GM12878 (cell line): ENCODE results near the gene OSBPL10.

Source experiments
- CTCF ChIP-seq, 3 experiments: IDR thresholded peaks in 2 of 3; conservative IDR thresholded peaks in 1 of 3; 2 replicates each; pipeline ENCODE4 v1.5.1; 2011; ENCODE audit warnings: low read depth in 3 of 3, low read length in 3 of 3, mild to moderate bottlenecking in 3 of 3, control low read depth in 2 of 3, moderate library complexity in 2 of 3, inconsistent platforms in 1 of 3, mixed read lengths in 1 of 3; ENCODE audit not compliant: control insufficient read depth in 2 of 3, insufficient read depth in 1 of 3; ENCODE audit errors: extremely low read depth in 1 of 3
- HCFC1 ChIP-seq: fragments of 150-350 bp; IDR thresholded peaks from 2 replicates; pipeline ENCODE4 v1.6.1; 2014; ENCODE audit warnings: low read length
- MTA2 ChIP-seq: fragments of 450-650 bp; IDR thresholded peaks from 2 replicates; pipeline ENCODE4 v1.6.1; 2016; ENCODE audit warnings: low read depth, mild to moderate bottlenecking, moderate library complexity
- MXI1 ChIP-seq: fragments of 150-350 bp; IDR thresholded peaks from 2 replicates; pipeline ENCODE4 v1.6.1; 2011; ENCODE audit warnings: low read depth, mild to moderate bottlenecking, inconsistent platforms, low read length, improper control_type of control experiment
- POLR2A ChIP-seq: IDR thresholded peaks from 2 replicates; pipeline ENCODE4 v1.6.1; 2011; ENCODE audit warnings: low read depth, mild to moderate bottlenecking, low read length
- POLR2AphosphoS5 ChIP-seq: IDR thresholded peaks from 2 replicates; pipeline ENCODE4 v1.6.1; 2011; ENCODE audit warnings: mild to moderate bottlenecking, low read length, inconsistent platforms
- SMC3 ChIP-seq: IDR thresholded peaks from 2 replicates; pipeline ENCODE4 v1.6.1; 2011; ENCODE audit warnings: low read length, improper control_type of control experiment, borderline replicate concordance
- TARDBP ChIP-seq: IDR thresholded peaks from 2 replicates; pipeline ENCODE4 v1.6.1; 2016; ENCODE audit warnings: borderline replicate concordance
- TCF7 ChIP-seq: IDR thresholded peaks from 2 replicates; pipeline ENCODE4 v1.6.1; 2014; ENCODE audit warnings: antibody characterized with exemption, borderline replicate concordance
- USF2 ChIP-seq: IDR thresholded peaks from 2 replicates; pipeline ENCODE4 v1.6.1; 2011; ENCODE audit warnings: low read depth, low read length, improper control_type of control experiment, borderline replicate concordance
- ZBED1 ChIP-seq: IDR thresholded peaks from 2 replicates; pipeline ENCODE4 v1.6.1; 2016; ENCODE audit warnings: borderline replicate concordance
- TF ChIP-seq, protein P1 (sequence below): fragments of 450-650 bp; IDR thresholded peaks from 2 replicates; pipeline ENCODE4 v1.6.1; 2017; ENCODE audit warnings: mild to moderate bottlenecking
- TF ChIP-seq, protein P2 (sequence below): IDR thresholded peaks from 2 replicates; pipeline ENCODE4 v1.6.1; 2012; ENCODE audit warnings: low read length, inconsistent platforms

DNA sequence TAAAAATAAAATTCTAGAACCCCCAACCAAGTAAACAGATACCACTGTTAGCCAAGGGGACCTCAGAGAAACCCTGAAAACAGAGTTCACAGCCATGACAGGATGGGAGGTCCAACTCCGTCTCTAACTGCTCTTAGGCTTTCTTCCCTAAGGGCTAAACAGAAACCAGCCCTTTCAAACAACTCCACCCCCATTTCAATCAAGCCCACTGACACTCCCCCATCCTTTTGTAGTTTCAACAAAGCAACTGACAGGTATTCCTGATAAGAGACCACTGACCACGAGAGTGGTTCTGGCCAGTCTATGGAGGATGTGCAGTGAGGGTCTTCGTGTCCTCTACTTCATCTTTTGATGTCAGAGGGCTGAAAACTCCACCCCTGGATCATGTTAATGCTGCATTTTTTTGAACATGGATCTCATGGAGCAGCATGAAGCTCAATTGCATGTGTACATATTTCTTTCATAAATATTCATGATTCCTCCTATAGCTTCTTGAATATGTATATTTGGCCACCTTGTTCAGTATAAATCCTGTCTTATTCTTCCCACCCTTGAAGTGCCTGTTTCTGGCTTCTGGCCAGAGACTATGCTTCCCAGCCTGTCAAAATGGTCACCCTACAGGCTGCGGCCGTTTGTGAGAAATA lies 222.6 kb downstream of the OSBPL10 start:
- no peak for TF ChIP-seq POLR2A
- TF ChIP-seq MTA2 = no peak
- no peak for TF ChIP-seq MXI1
- TF ChIP-seq TARDBP = no peak
- TF ChIP-seq POLR2AphosphoS5 = no peak
- no peak for TF ChIP-seq SMC3
- TF ChIP-seq USF2 = no peak
- no peak for TF ChIP-seq CTCF (IDR thresholded peaks at IDR 0.05 in 2 of 3, conservative IDR thresholded peaks at IDR 0.05 in 1 of 3; ENCODE audit: control insufficient read depth in 2 of 3, extremely low read depth in 1 of 3, insufficient read depth in 1 of 3, low read depth in 3 of 3, low read length in 3 of 3)
- TF ChIP-seq TCF7 = no peak
- TF ChIP-seq, protein P1, sequence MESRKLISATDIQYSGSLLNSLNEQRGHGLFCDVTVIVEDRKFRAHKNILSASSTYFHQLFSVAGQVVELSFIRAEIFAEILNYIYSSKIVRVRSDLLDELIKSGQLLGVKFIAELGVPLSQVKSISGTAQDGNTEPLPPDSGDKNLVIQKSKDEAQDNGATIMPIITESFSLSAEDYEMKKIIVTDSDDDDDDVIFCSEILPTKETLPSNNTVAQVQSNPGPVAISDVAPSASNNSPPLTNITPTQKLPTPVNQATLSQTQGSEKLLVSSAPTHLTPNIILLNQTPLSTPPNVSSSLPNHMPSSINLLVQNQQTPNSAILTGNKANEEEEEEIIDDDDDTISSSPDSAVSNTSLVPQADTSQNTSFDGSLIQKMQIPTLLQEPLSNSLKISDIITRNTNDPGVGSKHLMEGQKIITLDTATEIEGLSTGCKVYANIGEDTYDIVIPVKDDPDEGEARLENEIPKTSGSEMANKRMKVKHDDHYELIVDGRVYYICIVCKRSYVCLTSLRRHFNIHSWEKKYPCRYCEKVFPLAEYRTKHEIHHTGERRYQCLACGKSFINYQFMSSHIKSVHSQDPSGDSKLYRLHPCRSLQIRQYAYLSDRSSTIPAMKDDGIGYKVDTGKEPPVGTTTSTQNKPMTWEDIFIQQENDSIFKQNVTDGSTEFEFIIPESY = no peak
- TF ChIP-seq HCFC1 = no peak
- TF ChIP-seq, protein P2, sequence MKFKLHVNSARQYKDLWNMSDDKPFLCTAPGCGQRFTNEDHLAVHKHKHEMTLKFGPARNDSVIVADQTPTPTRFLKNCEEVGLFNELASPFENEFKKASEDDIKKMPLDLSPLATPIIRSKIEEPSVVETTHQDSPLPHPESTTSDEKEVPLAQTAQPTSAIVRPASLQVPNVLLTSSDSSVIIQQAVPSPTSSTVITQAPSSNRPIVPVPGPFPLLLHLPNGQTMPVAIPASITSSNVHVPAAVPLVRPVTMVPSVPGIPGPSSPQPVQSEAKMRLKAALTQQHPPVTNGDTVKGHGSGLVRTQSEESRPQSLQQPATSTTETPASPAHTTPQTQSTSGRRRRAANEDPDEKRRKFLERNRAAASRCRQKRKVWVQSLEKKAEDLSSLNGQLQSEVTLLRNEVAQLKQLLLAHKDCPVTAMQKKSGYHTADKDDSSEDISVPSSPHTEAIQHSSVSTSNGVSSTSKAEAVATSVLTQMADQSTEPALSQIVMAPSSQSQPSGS = no peak
- no peak for TF ChIP-seq ZBED1
